Fibroblast of the aortic adventitia (primary cell): ENCODE data around the gene EHD3. TPM values are rescaled to one million over a fixed set of nuclear protein-coding genes. Genes with fewer than 3 reads are reported as not detected.

Source experiments
- DNase-seq: peaks from one replicate; pipeline ENCODE4 v3.0.0-alpha.2; 2010; ENCODE audit warnings: low read depth
- H3K4me3 ChIP-seq: 2 replicates; pipeline ENCODE4 v1.5.1; 2011; ENCODE audit warnings: low read depth, mild to moderate bottlenecking, control low read depth, low read length, moderate library complexity
- total RNA-seq: library from RNA; depleted of rRNA; stranded (reverse); fragments of >200 nt; gene quantifications from 2 replicates; pipeline ENCODE4 v1.2.3, GENCODE V29; 2012; ENCODE audit warnings: low replicate concordance
- TF ChIP-seq, protein P1 (sequence below): IDR thresholded peaks from 2 replicates; pipeline ENCODE4 v1.5.1; 2011; ENCODE audit warnings: mild to moderate bottlenecking, low read length, control low read depth, inconsistent platforms; ENCODE audit not compliant: insufficient read depth

The EHD3 gene
- total RNA-seq, 1 donor: 41.2 TPM

- no peak overlapping the region for H3K4me3 ChIP-seq
- TF ChIP-seq, protein P1, sequence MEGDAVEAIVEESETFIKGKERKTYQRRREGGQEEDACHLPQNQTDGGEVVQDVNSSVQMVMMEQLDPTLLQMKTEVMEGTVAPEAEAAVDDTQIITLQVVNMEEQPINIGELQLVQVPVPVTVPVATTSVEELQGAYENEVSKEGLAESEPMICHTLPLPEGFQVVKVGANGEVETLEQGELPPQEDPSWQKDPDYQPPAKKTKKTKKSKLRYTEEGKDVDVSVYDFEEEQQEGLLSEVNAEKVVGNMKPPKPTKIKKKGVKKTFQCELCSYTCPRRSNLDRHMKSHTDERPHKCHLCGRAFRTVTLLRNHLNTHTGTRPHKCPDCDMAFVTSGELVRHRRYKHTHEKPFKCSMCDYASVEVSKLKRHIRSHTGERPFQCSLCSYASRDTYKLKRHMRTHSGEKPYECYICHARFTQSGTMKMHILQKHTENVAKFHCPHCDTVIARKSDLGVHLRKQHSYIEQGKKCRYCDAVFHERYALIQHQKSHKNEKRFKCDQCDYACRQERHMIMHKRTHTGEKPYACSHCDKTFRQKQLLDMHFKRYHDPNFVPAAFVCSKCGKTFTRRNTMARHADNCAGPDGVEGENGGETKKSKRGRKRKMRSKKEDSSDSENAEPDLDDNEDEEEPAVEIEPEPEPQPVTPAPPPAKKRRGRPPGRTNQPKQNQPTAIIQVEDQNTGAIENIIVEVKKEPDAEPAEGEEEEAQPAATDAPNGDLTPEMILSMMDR: no peak
- no peak for DNase-seq
Measured at GRCh38 chr2:31253356-31254131, 19.6 kb downstream of the EHD3 start.

- DNase-seq: no peak
- no peak overlapping the region for H3K4me3 ChIP-seq
- TF ChIP-seq, protein P1: no peak
Measured at GRCh38 chr2:31254237-31255203, 20.6 kb downstream of the EHD3 start.

DNA sequence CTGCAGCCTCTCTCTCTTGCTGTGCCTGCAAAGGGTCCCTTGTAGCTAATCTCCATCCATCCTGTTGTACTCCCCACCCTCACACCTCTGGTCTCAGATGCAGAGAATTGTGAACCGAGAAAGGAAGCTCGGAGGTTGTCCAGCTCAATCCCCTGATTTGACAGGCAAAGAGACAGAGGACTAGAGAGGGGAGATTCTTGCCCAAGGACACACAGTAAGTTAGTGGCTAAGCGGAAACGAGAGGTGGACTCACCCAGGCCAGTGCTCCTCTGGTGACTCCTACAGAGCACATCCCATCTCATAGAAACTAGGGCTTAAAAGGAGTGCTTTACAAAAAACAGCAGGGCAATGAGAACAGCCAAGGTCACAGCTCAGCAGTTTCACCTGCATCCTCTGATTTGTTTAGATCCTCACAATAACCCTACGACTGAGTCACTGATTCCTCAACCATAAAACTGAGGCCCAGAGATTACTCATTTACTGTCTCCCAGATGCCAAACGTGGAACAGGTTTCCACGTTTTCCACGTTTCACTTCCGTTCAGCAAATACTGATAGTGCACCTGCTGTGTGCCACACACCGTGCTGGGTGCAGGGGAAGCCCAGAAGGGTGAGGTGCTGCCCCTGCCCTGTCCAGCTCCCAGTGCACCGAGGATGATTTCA is 22.1 kb downstream of the EHD3 start:
- DNase-seq: no peak
- H3K4me3 ChIP-seq: no peak overlapping the region
- TF ChIP-seq, protein P1: no peak

GRCh38 chr2:31256611-31257382 is 22.8 kb downstream of the EHD3 start:
- DNase-seq: no peak
- no peak overlapping the region for H3K4me3 ChIP-seq
- TF ChIP-seq, protein P1: no peak

DNA sequence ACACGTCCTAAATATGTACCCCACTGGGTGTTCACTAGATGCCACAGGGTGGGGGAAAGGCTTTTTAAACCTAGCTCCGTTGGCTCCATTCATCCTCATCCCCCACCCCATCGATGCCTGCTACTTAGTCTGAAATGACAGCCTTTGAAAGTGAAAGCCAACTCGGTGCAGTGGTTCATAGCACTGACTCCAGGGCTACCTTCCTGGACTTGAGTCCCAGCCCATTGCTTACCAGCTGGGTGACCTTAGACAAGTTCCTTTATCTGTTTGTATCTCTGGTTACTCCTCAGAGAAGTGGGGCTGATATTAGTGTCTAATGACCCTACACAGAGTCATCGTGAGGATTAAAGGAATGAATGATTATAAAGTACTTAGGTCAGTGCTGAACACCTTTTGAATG is 24.4 kb downstream of the EHD3 start:
- no peak overlapping the region for H3K4me3 ChIP-seq
- DNase-seq: no peak
- TF ChIP-seq, protein P1: no peak

GRCh38 chr2:31259075-31259474 is 25.1 kb downstream of the EHD3 start:
- no peak overlapping the region for H3K4me3 ChIP-seq
- DNase-seq: no peak
- TF ChIP-seq, protein P1: no peak
